Vagina (tissue), 2 donors: ENCODE measurements around the gene ELAVL1. TPM values are rescaled to one million over a fixed set of nuclear protein-coding genes. Genes with fewer than 3 reads are reported as not detected.
A peak's percentile ranks its signal among the peaks of the same experiment; 100 is the strongest.

Source experiments
- DNase-seq, 2 donors: peaks; one replicate each; pipeline ENCODE4 v3.0.0-alpha.2; 2017; ENCODE audit errors: extremely low spot score in 2 of 2
- H3K27ac ChIP-seq: fragments of 200-600 bp; sonication (generic); one replicate; pipeline ENCODE4 v1.5.1; 2019
- H3K27me3 ChIP-seq: fragments of 200-600 bp; sonication (generic); one replicate; pipeline ENCODE4 v1.5.1; 2019
- H3K36me3 ChIP-seq, 2 donors: fragments of 200-600 bp; sonication (generic); one replicate each; pipeline ENCODE4 v1.5.1; 2017 to 2019
- H3K4me1 ChIP-seq: fragments of 200-600 bp; sonication (generic); one replicate; pipeline ENCODE4 v1.5.1; 2019
- H3K4me3 ChIP-seq, 2 donors: fragments of 200-600 bp; sonication (generic); 1 replicate in 1 of 2; 2 replicates in 1 of 2; pipeline ENCODE4 v1.5.1; 2016 to 2019
- H3K9me3 ChIP-seq: fragments of 200-600 bp; sonication (generic); one replicate; pipeline ENCODE4 v1.5.1; 2019
- POLR2A ChIP-seq, 2 donors: fragments of 450-650 bp; IDR thresholded peaks; one replicate each; pipeline ENCODE4 v1.6.1; 2017; ENCODE audit warnings: antibody characterized with exemption in 2 of 2, mild to moderate bottlenecking in 2 of 2, moderate library complexity in 2 of 2
- POLR2AphosphoS5 ChIP-seq, 2 donors: sonication (generic); formaldehyde crosslinking; IDR thresholded peaks; one replicate each; pipeline ENCODE4 v1.9.0; 2017; ENCODE audit warnings: antibody characterized with exemption in 2 of 2, mild to moderate bottlenecking in 2 of 2, low read depth in 1 of 2; ENCODE audit not compliant: insufficient read depth in 1 of 2
- intact Hi-C: fragments of 100-400 bp; cut with DNase I; formaldehyde crosslinking; loops from one replicate; pipeline ENCODE4 v1.15.1; 2023
- total RNA-seq: library from RNA; depleted of rRNA; stranded (reverse); fragments of >200 nt; gene quantifications from one replicate; pipeline ENCODE4 v1.2.3, GENCODE V29; 2016
- TF ChIP-seq, protein P1 (sequence below), 3 experiments: fragments of 450-650 bp in 2 of 3; fragments of 200-600 bp in 1 of 3; sonication (generic) in 1 of 3; IDR thresholded peaks; one replicate each; pipeline ENCODE4 v1.5.1; 2017 to 2019; ENCODE audit warnings: antibody characterized with exemption in 3 of 3, mild to moderate bottlenecking in 2 of 3, moderate library complexity in 2 of 3

The ELAVL1 gene
- 40.5 TPM for total RNA-seq

DNA sequence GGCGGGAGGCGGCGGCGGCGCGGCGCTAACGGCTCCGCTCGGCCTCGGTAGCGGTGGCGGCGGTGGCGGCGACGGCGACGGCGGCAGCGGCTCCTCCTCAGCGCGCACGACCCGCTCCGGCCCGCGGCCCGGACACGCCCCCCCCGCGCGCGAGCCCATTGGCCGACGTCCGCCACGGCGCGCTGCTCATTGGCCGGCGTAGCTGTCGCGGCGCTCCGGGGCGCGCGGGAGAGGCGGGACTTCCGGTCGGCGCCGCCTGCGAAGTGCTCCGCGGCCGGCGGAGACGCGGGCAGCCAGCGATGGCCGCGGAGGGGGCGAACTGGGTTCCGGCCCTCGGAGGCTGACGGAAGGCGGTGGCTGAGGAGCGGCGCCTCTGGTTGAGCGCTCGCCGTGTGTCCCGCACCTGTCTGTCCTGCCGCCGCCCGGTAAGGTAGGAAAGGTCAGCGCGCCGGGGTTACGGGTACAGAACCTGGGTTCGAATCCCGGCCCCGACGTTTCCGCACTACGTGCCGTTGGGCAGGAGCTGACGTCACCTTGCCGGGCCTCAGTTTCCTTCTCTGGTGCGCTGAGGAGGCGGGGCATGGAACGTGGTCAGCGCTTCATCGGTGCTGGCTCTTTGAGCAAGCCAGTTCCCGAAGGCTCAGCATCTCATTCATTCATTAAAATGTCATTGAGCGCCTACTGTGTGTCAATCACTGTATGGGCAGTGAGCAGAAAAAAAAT, at the start of gene ELAVL1:
ELAVL1 (minus strand) TSS at position 108 of the 723 bp plus-strand sequence. CDS start 13,826 bp downstream, outside the sequence.
- TF ChIP-seq, protein P1, sequence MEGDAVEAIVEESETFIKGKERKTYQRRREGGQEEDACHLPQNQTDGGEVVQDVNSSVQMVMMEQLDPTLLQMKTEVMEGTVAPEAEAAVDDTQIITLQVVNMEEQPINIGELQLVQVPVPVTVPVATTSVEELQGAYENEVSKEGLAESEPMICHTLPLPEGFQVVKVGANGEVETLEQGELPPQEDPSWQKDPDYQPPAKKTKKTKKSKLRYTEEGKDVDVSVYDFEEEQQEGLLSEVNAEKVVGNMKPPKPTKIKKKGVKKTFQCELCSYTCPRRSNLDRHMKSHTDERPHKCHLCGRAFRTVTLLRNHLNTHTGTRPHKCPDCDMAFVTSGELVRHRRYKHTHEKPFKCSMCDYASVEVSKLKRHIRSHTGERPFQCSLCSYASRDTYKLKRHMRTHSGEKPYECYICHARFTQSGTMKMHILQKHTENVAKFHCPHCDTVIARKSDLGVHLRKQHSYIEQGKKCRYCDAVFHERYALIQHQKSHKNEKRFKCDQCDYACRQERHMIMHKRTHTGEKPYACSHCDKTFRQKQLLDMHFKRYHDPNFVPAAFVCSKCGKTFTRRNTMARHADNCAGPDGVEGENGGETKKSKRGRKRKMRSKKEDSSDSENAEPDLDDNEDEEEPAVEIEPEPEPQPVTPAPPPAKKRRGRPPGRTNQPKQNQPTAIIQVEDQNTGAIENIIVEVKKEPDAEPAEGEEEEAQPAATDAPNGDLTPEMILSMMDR (IDR thresholded peaks at IDR 0.05) = no peak
- TF ChIP-seq POLR2A (IDR thresholded peaks at IDR 0.05) (peak in 1 of 2 donors; percentile 51), POLR2AphosphoS5 (IDR thresholded peaks at IDR 0.05; ENCODE audit: insufficient read depth in 1 of 2, low read depth in 1 of 2) (peak in 1 of 2 donors; percentile 42)
- intact Hi-C loops = loop anchor here (10.0 kb wide), 3 partner anchors 61 to 509 kb away; partner anchors contain the start of genes TGFBR3L, TIMM44 and ZNF414
- no peaks in the 10 kb centered on the region for H3K27me3 ChIP-seq
- H3K27ac ChIP-seq = peak within 1 kb of the TSS; percentile 68
- H3K9me3 ChIP-seq = no peaks in the 10 kb centered on the region
- H3K4me3 ChIP-seq = peak within 1 kb of the TSS; percentile 71 to 77
- no peak for DNase-seq
- H3K36me3 ChIP-seq = no peaks in the 10 kb centered on the region
- H3K4me1 ChIP-seq = peaks cover 50% of the 10 kb centered on the region

DNA sequence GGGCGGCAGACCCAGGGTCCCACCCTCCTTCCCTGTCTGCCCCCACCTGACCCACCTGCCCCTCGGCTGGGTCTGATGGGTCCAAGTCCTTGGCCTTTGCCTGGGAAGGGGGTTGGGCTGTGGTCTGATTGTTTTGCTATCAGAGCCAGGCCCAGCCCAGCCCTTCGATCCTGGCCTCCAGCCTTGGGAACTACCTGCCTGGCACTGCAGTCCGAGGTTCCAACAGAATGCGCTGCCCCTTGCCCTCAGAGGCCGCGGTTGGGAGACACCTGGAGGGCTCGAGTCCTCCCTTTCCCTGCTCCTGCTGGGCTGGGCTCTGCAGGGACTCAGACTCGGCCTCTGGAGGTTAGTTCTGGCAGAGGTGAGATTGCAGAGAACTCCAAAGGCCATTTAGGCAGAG, 48.7 kb upstream of the ELAVL1 start:
- DNase-seq = no peak
- no peak overlapping the region for H3K4me3 ChIP-seq
- H3K36me3 ChIP-seq = no peaks in the 10 kb centered on the region
- H3K27ac ChIP-seq = no peak overlapping the region
- no peaks in the 10 kb centered on the region for H3K9me3 ChIP-seq
- TF ChIP-seq POLR2AphosphoS5 (IDR thresholded peaks at IDR 0.05; ENCODE audit: insufficient read depth in 1 of 2, low read depth in 1 of 2) (no peak), POLR2A (IDR thresholded peaks at IDR 0.05) (no peak)
- TF ChIP-seq, protein P1 (IDR thresholded peaks at IDR 0.05) = no peak
- intact Hi-C loops = no loop called here
- no peaks in the 10 kb centered on the region for H3K27me3 ChIP-seq
- peaks cover 11% of the 10 kb centered on the region for H3K4me1 ChIP-seq

DNA sequence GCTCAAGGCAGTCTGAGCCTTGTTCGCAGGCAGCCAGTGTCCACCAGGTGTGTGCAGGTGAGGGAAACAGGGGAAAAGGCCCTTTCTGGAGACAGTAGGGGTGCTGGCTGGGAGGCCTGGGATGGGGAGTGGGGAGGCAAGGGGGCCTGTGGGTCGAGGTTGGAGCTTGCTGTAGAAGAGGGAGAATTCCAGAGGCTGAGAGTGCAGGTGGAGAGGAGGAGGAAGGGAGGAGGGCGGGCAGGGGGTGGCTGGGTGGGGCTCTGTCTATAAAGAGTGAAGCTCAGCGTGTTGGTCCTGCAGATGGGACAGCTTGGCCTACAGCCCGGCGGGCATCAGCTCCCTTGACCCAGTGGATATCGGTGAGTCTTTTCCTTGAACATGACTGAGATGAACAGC, 47.0 kb upstream of the ELAVL1 start, which contains the start of gene CCL25:
CCL25 (plus strand) TSS at position 297 of the 396 bp plus-strand sequence. CDS start 290 bp downstream, outside the sequence.
- Histone ChIP-seq H3K4me3 (no peak within 1 kb of the TSS), H3K27me3 (no peaks in the 10 kb centered on the region), H3K4me1 (peaks cover 11% of the 10 kb centered on the region), H3K36me3 (no peaks in the 10 kb centered on the region), H3K27ac (no peak within 1 kb of the TSS), H3K9me3 (no peaks in the 10 kb centered on the region)
- DNase-seq = no peak
- no peak for TF ChIP-seq POLR2A (IDR thresholded peaks at IDR 0.05)
- no peak for TF ChIP-seq POLR2AphosphoS5 (IDR thresholded peaks at IDR 0.05; ENCODE audit: insufficient read depth in 1 of 2, low read depth in 1 of 2)
- TF ChIP-seq, protein P1 (IDR thresholded peaks at IDR 0.05) = no peak
- intact Hi-C loops = no loop called here

DNA sequence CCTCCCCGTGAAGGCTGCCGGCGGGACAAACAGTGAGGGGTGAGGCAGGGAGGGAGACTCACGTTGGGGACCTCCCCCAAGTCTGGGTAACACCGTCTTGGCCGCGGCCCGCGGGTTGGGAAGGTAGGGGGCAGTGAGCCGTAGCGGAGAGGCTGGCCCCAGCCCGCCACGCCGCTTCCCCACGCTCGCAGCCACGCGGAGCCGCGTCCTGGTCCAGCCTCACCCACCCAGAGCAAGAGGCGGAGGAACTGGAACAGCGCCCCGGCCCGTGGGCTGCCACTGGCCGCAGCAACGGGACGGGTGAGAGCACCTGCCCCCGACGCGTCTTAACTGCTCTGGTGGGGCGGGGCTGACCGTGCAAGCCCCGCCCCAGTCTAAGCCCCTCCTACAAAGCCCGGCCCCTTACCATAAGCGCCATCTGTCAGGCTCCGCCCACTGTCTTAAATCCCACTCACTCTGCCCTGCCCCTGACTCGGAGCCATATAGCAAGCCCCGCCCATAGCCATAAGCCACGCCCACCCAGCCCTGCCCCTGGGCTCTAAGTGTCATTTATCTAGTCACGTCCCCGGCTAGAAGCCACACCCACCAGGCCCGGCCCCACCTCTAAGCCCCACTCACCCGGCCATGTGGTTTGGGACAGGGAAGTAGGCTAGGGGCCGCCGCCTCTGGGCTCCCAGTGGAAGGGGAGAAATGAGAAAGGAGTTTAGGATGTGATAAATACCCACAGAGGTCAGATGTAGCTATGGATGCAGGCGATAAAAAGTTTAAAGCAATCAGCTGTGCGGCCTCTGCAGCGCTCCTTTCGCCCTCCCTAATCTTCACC, 45.0 kb upstream of the ELAVL1 start:
- Histone ChIP-seq H3K27ac (no peak overlapping the region), H3K4me3 (peak overlapping the region; percentile 13 to 16)
- TF ChIP-seq, protein P1 (IDR thresholded peaks at IDR 0.05) = no peak
- TF ChIP-seq POLR2A (IDR thresholded peaks at IDR 0.05) (no peak), POLR2AphosphoS5 (IDR thresholded peaks at IDR 0.05; ENCODE audit: insufficient read depth in 1 of 2, low read depth in 1 of 2) (no peak)

More for the DNA sequence above, 45.0 kb upstream of the ELAVL1 start:
- H3K36me3 ChIP-seq = no peaks in the 10 kb centered on the region
- no peak for DNase-seq
- peaks cover 11% of the 10 kb centered on the region for H3K4me1 ChIP-seq
- intact Hi-C loops = no loop called here
- no peaks in the 10 kb centered on the region for H3K9me3 ChIP-seq
- H3K27me3 ChIP-seq = no peaks in the 10 kb centered on the region
